Measurements from ENCODE around the gene EMC6.

DNA sequence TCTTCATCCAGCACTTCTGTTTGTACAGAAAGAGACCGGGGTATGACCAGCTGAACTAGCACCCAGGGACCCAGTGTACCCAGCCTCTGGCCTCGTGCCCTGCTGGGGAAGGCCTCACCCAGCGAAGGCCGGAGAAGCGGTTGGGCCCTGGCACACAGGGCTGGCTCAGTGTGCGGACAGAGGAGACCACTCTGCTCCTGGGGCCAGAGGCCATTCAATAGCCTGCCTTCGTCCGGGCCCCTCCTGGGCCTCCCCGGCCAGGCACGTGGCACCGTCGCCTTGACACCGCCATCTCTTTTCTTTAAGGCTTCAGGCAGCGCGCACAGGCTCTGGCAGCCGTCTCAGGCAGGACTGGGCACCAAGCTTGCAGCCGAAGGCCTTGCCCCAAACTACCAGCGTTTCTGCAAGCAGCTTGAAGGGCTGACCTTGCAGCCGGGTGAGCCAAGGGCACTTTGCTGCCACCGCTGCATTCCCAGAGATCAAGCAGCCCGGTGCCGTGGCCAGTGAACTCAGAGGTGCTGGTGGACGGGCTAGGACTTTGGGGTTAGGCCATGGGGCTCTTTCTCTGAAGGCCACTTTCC is 8.2 kb upstream of the EMC6 start:
- TF ChIP-seq CTCF (conservative IDR thresholded peaks at IDR 0.05; ENCODE audit: low read depth, low read length) (no peak), EZH2 (IDR thresholded peaks at IDR 0.05; ENCODE audit: low read length, unreplicated experiment) (no peak), EZH2phosphoT487 (IDR thresholded peaks at IDR 0.05; ENCODE audit: borderline replicate concordance, low read length) (no peak)
